H1 (cell line): ENCODE measurements around the gene MEIS3. TPM values are rescaled to one million over a fixed set of nuclear protein-coding genes. Genes with fewer than 3 reads are reported as not detected.

ENCODE experiments used
- POLR2AphosphoS5 ChIP-seq: IDR thresholded peaks from 2 replicates; pipeline ENCODE4 v1.6.1; 2011; ENCODE audit warnings: low read depth, low read length
- polyA plus RNA-seq, 7 experiments: library from polyadenylated mRNA; depleted of rRNA in 3 of 7; stranded (reverse) in 5 of 7; unstranded in 2 of 7; fragments of >200 nt in 5 of 7; fragments of 200-250 nt in 2 of 7; gene quantifications; 1 replicate in 5 of 7; 2 replicates in 1 of 7; 4 replicates in 1 of 7; pipeline versions ENCODE4 v1.2.1 to v1.2.3, GENCODE V29; 2011 to 2013; ENCODE audit warnings: missing spikeins in 2 of 7, mixed read lengths in 2 of 7
- total RNA-seq: library from RNA; stranded (reverse); fragmentation: NEBNext Ultra II Directional; extraction: Animal tissue kit (Norgen Biotek cat#: 25700); gene quantifications from 2 replicates; pipeline ENCODE4 v1.2.1, GENCODE V29; 2021

The MEIS3 gene
- total and polyA plus RNA-seq, 2 of the 8 experiments (the other 6 are each of a cell fraction or from before 2014, with no cell fraction given): 24.5 to 28.2 TPM

DNA sequence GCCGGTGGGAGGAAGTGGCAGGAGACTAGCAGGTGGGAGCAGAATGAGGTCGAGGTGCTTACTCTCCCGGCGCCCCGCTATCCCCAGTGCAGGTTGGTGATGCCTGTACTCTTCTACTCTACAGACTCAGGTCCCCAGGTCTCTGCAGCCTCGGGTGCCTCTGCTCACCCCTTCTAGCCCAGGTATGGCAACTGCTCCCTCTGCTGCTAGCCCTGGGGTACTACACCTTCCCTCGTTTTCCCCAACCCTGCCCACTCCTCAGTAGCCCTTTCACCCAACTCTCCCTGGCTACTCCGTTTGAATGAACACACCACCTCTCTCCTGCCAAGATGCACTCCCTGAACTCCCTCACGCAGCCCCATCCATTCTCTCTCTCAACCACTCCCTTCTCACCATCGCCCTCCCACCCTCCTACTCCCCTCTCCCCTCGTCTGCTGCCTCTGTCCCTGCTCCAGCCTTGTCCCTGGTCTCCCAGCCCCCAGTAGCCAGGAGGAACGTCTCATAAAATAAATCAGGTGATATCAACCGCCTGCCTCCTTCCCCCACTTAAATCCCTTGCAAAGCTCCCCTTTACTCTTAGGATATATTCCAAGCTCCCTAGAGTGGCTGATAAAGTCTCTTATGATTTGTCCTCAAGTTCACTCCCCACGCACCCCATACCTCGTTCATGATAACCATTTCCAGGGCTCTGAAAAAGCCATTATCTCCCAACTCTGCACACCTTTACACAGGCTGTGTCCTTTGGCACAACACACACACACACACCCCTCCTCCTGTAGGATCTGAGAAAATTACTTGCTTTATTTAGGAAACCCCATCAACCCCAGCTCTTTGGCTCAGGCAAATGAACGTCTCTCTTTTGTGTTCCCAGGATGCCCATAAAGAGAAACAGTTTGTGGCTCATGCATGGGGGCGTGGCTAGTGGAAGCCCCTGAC lies 8.2 kb upstream of the MEIS3 start (continued):
- TF ChIP-seq POLR2AphosphoS5: peak; percentile 21; the same call in 1 of the 2 replicates
- TF ChIP-seq, all 59 proteins: peak for 15
